Astrocyte of the cerebellum (primary cell): Measurements from ENCODE around the gene RTL5.
A peak's percentile ranks its signal among the peaks of the same experiment; 100 is the strongest.

Experiments
- DNase-seq: peaks from one replicate; pipeline ENCODE4 v3.0.0-alpha.2; 2011; ENCODE audit warnings: low read depth
- H3K4me3 ChIP-seq: 2 replicates; pipeline ENCODE4 v1.5.1; 2011; ENCODE audit warnings: mild to moderate bottlenecking, low read depth, low read length, moderate library complexity
- in situ Hi-C: cut with HindIII; loops from 2 replicates; pipeline ENCODE4 v1.10.0; 2017; ENCODE audit warnings: low sequenced_read_pairs
- TF ChIP-seq, protein P1 (sequence below): IDR thresholded peaks from 2 replicates; pipeline ENCODE4 v1.5.1; 2012; ENCODE audit warnings: low read length, low read depth, moderate library complexity, mild to moderate bottlenecking; ENCODE audit errors: missing control alignments

The RTL5 gene

DNA sequence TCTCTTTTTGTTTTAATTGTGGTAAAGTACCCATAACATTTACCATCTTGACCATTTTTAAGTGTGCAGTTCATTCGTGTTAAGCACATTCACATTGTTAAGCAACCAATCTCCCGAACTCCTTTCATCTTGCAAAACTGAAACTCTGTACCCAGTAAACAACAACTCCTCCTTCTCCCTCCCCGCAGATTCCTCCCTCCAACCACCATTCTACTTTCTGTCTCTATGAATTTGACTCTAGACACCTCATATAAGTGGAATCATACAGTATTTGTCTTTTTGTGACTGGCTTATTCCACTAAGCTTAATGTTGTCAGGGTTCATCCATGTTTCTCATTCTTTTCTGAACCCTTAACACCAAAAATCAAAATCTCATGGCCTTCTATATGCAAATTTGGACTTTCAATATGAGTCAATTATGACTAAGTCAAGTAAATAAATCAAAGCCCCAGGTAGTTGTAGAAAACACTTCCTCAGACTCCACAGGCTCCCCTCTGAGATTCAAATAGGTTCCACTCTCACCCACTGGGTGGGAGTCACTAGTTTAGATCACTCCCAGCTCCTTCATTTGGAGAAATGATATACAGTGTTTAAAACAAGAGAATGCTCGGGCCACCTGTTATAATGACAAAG is 9.8 kb upstream of the RTL5 start:
- in situ Hi-C loops: no loop called here
- no peak for DNase-seq
- TF ChIP-seq, protein P1, sequence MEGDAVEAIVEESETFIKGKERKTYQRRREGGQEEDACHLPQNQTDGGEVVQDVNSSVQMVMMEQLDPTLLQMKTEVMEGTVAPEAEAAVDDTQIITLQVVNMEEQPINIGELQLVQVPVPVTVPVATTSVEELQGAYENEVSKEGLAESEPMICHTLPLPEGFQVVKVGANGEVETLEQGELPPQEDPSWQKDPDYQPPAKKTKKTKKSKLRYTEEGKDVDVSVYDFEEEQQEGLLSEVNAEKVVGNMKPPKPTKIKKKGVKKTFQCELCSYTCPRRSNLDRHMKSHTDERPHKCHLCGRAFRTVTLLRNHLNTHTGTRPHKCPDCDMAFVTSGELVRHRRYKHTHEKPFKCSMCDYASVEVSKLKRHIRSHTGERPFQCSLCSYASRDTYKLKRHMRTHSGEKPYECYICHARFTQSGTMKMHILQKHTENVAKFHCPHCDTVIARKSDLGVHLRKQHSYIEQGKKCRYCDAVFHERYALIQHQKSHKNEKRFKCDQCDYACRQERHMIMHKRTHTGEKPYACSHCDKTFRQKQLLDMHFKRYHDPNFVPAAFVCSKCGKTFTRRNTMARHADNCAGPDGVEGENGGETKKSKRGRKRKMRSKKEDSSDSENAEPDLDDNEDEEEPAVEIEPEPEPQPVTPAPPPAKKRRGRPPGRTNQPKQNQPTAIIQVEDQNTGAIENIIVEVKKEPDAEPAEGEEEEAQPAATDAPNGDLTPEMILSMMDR: no peak

DNA sequence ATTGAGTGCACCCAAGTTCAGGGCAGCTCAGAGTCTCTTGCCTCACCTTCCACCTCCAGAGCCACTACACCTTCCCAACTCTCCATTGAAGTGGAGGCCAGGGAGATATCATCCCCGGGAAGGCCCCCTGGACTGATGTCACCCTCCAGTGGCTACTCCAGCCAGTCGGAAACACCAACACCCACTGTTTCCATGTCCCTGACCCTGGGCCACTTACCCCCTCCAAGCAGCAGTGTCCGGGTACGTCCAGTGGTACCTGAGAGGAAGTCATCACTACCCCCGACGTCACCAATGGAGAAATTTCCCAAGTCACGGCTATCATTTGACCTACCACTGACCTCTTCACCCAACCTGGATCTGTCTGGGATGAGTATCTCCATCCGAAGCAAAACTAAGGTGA is 7.8 kb upstream of the RTL5 start:
- in situ Hi-C loops: no loop called here
- TF ChIP-seq, protein P1: no peak
- H3K4me3 ChIP-seq: no peak overlapping the region
- DNase-seq: no peak

More for the DNA sequence above, 9.8 kb upstream of the RTL5 start:
- no peak overlapping the region for H3K4me3 ChIP-seq

DNA sequence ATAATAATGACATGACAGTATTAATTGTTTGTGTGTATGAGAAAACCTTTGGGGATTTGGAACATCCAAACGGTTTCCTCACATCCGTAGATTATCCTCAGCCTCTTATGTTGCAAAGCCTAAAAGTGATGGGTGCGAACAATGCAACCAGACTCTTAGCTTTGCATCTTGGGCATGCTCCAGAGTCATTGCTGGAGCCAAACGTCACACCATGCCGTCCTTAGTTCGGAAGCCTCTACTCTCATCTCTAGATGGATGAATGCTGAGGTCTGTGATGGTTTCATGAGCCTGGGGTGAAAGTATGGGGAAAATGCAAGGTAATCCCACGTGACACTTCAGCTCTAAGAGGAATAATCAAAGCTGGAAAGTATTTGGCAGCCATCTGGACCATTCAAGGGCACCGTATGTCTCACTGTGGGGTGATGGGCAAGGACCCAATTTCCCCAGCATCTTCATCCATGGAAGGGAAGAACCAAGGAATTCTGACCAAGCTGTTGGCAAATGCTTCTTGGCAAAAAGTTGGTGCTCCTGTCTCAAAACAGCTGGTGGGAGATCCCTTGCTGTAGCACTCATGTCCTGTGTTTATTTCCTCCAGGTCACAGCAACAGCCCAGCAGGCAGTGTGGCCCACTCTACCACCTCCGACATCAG is 6.3 kb upstream of the RTL5 start:
- H3K4me3 ChIP-seq: no peak overlapping the region
- TF ChIP-seq, protein P1: no peak
- in situ Hi-C loops: no loop called here
- no peak for DNase-seq

DNA sequence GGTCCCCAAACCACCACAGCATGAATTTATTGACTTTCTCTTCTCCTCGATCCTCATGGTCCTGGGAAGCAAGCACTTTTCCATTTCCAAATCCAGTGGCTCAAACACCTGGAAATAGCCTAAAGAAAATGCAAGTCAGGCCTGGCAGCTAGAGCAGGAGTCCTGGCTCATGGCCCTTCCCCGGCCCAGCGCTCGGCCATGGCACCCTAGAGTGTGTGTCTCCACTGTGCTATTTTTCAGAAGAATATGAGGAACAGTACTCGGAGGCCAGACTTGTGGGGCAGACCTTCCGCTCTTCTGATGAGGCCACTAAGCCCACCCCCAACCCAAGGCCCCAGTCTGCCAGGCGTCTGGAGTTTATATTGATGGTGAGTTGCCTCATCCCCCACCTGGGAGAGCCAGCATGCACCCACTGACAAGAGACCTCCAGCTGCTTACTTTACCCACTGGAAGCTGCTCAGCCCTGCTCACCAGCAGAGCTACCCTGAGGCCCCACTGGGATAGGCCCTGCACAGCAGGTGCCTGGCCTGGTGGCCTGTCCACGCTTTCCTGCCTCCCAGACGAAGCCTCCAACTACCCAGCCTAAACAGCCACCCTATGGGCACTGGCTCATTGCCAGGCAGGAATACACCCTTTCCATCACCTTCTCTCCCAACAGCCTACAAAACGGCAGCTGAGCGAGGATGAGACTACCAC is 2.3 kb upstream of the RTL5 start:
- TF ChIP-seq, protein P1: no peak
- H3K4me3 ChIP-seq: no peak overlapping the region
- in situ Hi-C loops: no loop called here
- no peak for DNase-seq

DNA sequence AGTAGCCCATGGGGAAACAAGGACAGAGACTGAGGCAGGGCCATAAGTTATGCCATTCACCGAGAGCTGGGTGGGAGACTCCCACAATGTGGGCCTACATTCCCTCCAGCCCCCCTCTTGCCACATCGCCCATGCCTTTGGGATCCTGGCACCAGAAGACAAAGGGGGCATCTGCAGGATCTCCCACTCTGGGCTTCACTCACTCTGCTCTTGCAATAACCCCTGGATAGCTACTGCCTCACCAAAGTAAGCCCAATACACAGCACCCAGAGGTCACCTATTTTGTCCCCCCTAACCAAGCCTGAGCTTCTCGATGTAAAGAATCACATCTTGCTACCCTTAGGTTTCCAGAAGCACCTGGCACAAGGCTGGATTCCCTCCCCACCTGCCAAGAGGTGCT is 741 bp upstream of the RTL5 start:
- no peak for DNase-seq
- in situ Hi-C loops: no loop called here
- peak overlapping the region; percentile 38 for H3K4me3 ChIP-seq
- TF ChIP-seq, protein P1: no peak

DNA sequence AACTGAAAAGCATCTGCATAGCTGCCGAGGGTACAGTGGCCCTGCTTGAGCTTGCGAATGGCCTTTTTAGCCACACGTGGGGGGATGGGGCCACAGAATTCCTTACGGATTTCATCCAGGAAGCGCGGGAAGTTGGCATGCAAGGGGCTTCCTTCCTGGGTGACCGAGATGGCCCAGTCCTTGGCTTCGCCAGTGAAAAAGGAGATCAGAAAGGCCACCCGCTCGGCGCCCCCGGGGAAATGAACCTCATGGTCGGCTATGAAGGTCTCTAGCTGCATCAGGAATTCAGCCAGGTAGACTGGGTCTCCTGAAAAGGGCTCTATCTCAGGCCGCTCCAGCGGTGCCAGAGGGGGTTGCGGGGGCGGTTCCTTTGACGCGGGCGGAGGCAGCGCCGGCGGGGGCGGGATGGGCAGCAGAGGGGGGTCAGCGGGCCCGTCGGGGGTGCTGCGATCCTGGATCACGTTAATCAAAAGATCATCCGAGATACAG is 909 bp downstream of the RTL5 start:
- H3K4me3 ChIP-seq: peak overlapping the region; percentile 43
- in situ Hi-C loops: no loop called here
- no peak for DNase-seq
- TF ChIP-seq, protein P1: no peak
